ENCODE measurements around the gene ATF3.

DNA sequence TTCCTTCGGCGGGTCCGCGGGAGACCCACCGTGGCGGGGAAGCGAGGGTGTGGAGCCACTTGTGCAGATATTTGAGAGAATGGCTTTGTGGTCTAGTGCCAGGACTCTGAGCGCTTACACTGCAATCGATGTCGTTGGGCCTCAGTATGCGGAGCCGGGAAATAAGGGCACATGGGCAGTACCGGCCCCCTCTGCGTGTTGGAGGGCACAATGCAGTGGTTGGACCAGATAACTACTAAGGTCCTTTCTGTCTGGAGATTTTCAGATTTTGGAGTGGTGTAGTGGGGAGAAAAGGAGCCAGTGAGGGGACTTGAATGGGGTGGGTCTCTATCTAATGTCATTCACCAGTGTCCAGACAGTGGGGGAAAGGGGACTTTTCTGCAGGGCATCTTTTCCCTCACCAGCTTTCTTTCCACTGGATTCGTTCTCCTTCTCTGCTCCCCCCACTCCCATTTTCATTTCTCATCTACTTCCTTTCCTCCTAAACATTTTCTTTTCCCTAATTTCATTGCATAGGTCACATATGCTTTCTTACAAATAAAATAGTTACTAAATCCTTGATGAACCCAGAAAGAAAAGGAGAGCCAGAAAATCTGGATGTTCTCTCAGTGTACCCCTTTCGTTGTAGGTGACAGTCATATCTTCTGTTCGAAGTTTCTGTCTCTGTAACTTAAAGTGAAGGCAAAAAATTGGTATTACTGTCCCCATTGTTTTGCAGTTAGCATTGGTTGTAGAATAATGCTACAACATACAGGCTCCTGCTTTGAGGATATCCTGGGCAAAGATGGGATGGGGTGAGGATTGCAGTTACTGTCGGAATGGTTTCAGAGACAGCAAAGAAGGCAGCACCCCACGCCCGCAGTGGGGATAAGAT lies 1.4 kb downstream of the ATF3 start:
- TF ChIP-seq POLR2AphosphoS5 (IDR thresholded peaks at IDR 0.05; ENCODE audit: low read depth, low read length) (peak; percentile 4), POLR2A (IDR thresholded peaks at IDR 0.05; ENCODE audit: low read depth, low read length) (peak; percentile 35; the same call in 1 of the 2 replicates)
